SU-DHL-6 (cell line): ENCODE measurements around the gene ECHS1.
A peak's percentile ranks its signal among the peaks of the same experiment; 100 is the strongest.
"Not testable (repeated sequence)": the region's sequence is repeated elsewhere in the genome, so short reads cannot be mapped to it uniquely, and the experiment has no call there.

Source experiments
- H2AFZ ChIP-seq: fragments of 200-600 bp; sonication (generic); 2 replicates; pipeline ENCODE4 v1.6.1; 2014; ENCODE audit warnings: low read depth, mild to moderate bottlenecking, moderate library complexity, mixed read lengths, antibody characterized with exemption, low read length; ENCODE audit not compliant: severe bottlenecking
- H3F3A ChIP-seq: fragments of 200-600 bp; shearing (Covaris generic); 2 replicates; pipeline ENCODE4 v1.6.0; 2016; ENCODE audit warnings: antibody characterized with exemption, mild to moderate bottlenecking; ENCODE audit not compliant: insufficient read depth
- H3K27ac ChIP-seq: fragments of 200-600 bp; sonication (generic); 2 replicates; pipeline ENCODE4 v1.5.1; 2016; ENCODE audit warnings: low read depth, mild to moderate bottlenecking, low read length, moderate library complexity, mixed read lengths
- H3K27me3 ChIP-seq: fragments of 200-600 bp; sonication (generic), shearing (Covaris generic); 2 replicates; pipeline ENCODE4 v1.6.0; 2014; ENCODE audit warnings: mild to moderate bottlenecking, low read length
- H3K36me3 ChIP-seq: fragments of 200-600 bp; sonication (generic); 2 replicates; pipeline ENCODE4 v1.6.1; 2014; ENCODE audit warnings: mild to moderate bottlenecking, low read length, mixed read lengths
- H3K4me2 ChIP-seq: fragments of 300-600, 200-600 bp; shearing (Covaris generic), sonication (generic); 2 replicates; pipeline ENCODE4 v1.6.0; 2014; ENCODE audit warnings: low read length, low read depth, mild to moderate bottlenecking; ENCODE audit not compliant: poor library complexity, severe bottlenecking
- H3K4me3 ChIP-seq: fragments of 200-600 bp; sonication (generic); 2 replicates; pipeline ENCODE4 v1.5.1; 2014; ENCODE audit warnings: antibody characterized with exemption, low read length, mild to moderate bottlenecking, mixed read lengths; ENCODE audit not compliant: insufficient read depth, poor library complexity, severe bottlenecking
- H3K79me2 ChIP-seq: fragments of 200-600 bp; sonication (generic); 2 replicates; pipeline ENCODE4 v1.6.1; 2014; ENCODE audit warnings: mild to moderate bottlenecking, low read length, moderate library complexity; ENCODE audit not compliant: insufficient read depth
- H3K9ac ChIP-seq: fragments of 200-600 bp; sonication (generic); 2 replicates; pipeline ENCODE4 v1.7.0; 2014; ENCODE audit warnings: mild to moderate bottlenecking, low read length
- H3K9me2 ChIP-seq: fragments of 200-600 bp; sonication (generic); replicated peaks from 2 replicates; pipeline ENCODE4 v1.6.1; 2014; ENCODE audit warnings: low read length; ENCODE audit not compliant: insufficient read depth
- H3K9me3 ChIP-seq: fragments of 200-600 bp; sonication (generic); 2 replicates; pipeline ENCODE4 v1.6.1; 2014; ENCODE audit warnings: low read length, mixed read lengths; ENCODE audit not compliant: insufficient read depth
- H4K20me1 ChIP-seq: fragments of 200-600 bp; sonication (generic); 2 replicates; pipeline ENCODE4 v1.6.1; 2014; ENCODE audit warnings: low read depth, mild to moderate bottlenecking, antibody characterized with exemption, low read length, moderate library complexity, mixed read lengths
- EZH2phosphoT487 ChIP-seq: fragments of 200-600 bp; sonication (generic), shearing (Covaris generic); conservative IDR thresholded peaks from 2 replicates; pipeline ENCODE4 v1.6.1; 2018; ENCODE audit warnings: mild to moderate bottlenecking, antibody characterized with exemption, low read length, moderate library complexity, mixed read lengths
- TF ChIP-seq, protein P1 (sequence below): fragments of 200-600 bp; sonication (generic); IDR thresholded peaks from one replicate; pipeline ENCODE4 v1.5.1; 2017; ENCODE audit warnings: antibody characterized with exemption, mild to moderate bottlenecking, low read length, moderate library complexity; ENCODE audit not compliant: insufficient read depth, poor library complexity, severe bottlenecking

ECHS1 gene

DNA sequence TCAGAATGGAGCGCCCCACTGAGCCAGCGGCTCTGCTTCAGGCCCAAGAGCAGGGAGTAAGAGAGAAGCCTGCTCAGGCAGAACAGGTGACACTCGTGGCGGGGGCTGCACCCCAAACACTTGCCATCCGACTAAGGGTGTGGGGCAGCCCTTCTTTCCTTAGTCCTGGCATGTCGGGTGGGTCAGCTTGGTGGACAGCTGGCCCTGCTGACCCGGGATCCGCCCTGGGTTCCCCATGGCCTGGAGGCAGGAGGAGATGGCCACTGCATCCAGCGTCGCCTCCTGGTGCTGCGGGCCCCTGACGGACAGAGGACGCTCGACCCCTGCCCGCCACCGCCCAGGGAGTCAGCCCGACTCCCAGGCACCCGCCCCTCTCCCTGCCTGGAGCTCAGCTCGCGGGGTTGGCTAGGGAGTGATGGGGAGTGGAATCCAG lies 4.7 kb upstream of the ECHS1 start:
- Histone ChIP-seq H3K79me2 (no peaks in the 10 kb centered on the region), H4K20me1 (no peaks in the 10 kb centered on the region), H3K9ac (peak overlapping the region; percentile 64), H3K9me3 (no peaks in the 10 kb centered on the region), H3K4me3 (peak overlapping the region; percentile 76), H3K9me2 (no peaks in the 10 kb centered on the region), H3K27me3 (no peaks in the 10 kb centered on the region), H3K36me3 (no peaks in the 10 kb centered on the region), H2AFZ (peak overlapping the region; percentile 98), H3F3A (peaks cover 5% of the 10 kb centered on the region), H3K27ac (no peak overlapping the region), H3K4me2 (peak overlapping the region; percentile 96)
- no peak for TF ChIP-seq EZH2phosphoT487
- TF ChIP-seq, protein P1, sequence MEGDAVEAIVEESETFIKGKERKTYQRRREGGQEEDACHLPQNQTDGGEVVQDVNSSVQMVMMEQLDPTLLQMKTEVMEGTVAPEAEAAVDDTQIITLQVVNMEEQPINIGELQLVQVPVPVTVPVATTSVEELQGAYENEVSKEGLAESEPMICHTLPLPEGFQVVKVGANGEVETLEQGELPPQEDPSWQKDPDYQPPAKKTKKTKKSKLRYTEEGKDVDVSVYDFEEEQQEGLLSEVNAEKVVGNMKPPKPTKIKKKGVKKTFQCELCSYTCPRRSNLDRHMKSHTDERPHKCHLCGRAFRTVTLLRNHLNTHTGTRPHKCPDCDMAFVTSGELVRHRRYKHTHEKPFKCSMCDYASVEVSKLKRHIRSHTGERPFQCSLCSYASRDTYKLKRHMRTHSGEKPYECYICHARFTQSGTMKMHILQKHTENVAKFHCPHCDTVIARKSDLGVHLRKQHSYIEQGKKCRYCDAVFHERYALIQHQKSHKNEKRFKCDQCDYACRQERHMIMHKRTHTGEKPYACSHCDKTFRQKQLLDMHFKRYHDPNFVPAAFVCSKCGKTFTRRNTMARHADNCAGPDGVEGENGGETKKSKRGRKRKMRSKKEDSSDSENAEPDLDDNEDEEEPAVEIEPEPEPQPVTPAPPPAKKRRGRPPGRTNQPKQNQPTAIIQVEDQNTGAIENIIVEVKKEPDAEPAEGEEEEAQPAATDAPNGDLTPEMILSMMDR: no peak

DNA sequence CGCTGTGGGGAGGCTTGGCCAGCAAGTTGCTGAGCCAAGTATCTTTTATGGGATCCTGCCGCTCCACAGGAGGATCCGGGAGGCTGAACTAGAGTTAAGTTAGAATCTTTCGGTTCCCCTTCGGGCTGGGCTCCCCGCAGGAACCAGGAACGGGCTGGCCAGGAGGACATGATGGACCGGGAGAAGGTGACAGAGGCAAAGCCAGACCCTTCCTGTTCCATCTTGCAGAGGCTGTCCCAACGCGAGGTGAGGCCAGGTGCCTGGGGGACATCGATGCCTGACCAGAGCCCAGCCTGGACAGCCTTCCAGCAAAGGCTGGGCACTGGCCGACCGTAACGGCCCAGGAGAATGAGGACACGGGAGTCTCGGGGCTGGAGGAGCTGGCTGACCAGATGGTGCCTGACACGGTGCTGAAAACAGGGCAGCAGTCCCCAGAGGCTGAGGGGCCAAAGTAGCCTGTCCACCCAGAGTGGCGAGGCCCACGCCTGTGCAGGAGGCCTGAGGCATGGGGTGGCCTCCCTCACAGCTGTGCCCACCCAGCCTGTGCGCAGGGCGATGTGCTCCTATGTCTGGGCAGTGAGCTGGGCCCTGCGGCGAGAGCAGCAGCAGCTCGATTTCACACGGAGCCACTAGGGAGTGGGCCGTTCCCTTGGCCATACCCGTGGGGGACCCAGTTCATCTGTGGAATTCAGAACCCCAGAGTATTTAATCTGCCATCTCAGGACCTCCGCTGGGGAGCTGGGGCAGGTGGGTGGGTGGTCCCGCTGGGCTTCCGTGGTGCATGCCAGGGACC lies 4.1 kb upstream of the ECHS1 start:
- Histone ChIP-seq H3K27me3 (no peaks in the 10 kb centered on the region), H3K27ac (no peak overlapping the region), H3K9me2 (no peaks in the 10 kb centered on the region), H3K9me3 (no peaks in the 10 kb centered on the region), H3K36me3 (no peaks in the 10 kb centered on the region), H4K20me1 (no peaks in the 10 kb centered on the region), H3K9ac (no peak overlapping the region), H3F3A (peaks cover 5% of the 10 kb centered on the region), H3K4me2 (no peak overlapping the region), H2AFZ (no peak overlapping the region), H3K79me2 (no peaks in the 10 kb centered on the region), H3K4me3 (no peak overlapping the region)
- no peak for TF ChIP-seq EZH2phosphoT487
- TF ChIP-seq, protein P1: no peak

DNA sequence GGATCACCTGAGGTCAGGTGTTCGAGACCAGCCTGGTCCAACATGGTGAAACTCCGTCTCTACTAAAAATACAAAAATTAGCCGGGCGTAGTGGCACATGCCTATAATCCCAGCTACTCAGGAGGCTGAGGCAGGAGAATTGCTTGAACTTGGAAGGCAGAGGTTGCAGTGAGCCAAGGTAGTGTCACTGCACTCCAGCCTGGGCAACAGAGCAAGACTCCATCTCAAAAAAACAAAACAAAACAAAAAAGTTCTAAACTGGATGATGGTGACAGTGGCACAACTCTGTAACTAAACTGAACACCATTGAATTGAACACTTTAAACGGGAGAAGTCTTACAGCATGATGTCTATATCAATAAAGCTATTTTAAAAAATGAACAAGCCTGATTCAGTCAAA lies 3.0 kb upstream of the ECHS1 start:
- not testable (repeated sequence) for H2AFZ ChIP-seq, H3K9ac ChIP-seq, H3F3A ChIP-seq, H3K4me3 ChIP-seq, H3K27me3 ChIP-seq, H3K9me2 ChIP-seq, H3K27ac ChIP-seq, H3K36me3 ChIP-seq, H4K20me1 ChIP-seq, H3K4me2 ChIP-seq, H3K79me2 ChIP-seq, H3K9me3 ChIP-seq

DNA sequence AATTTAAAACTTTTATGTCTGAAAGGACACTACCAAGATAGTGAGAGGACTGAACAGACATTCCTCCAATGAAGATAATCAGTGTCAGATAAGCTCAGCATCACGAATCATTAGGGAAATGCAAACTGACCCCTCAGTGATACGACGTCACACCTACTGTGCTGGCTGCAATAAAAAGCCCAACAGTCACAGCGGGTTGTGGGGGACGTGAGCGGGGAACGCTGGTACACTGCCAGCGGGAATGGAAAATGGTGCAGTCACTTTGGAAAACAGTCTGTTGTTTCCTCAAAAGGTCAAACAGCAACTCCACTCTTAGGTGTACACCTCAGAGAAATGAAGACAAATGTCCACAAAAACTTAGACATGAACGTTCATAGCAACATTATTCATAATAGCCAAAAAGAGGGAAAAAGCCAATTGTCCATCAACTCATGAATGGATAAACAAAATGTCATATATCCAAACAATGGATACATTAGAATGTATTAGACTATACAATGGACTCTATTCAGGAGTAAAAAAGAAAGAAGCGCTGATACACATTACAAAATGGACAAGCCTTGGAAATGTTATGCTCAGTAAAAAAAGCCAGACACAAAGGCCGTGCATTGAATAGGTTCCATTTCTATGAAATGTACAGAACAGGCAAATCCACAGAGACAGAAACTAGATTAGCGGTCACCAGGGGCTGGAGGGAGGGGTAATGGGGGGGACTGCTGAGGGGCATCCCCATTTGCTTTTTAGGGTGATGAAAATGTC lies 2.4 kb upstream of the ECHS1 start:
- H4K20me1 ChIP-seq: no peaks in the 10 kb centered on the region
- no peaks in the 10 kb centered on the region for H3K79me2 ChIP-seq
- H3K27me3 ChIP-seq: no peaks in the 10 kb centered on the region
- peaks cover 5% of the 10 kb centered on the region for H3F3A ChIP-seq
- H3K9ac ChIP-seq: no peak overlapping the region
- H3K4me2 ChIP-seq: no peak overlapping the region
- H3K4me3 ChIP-seq: no peak overlapping the region
- no peaks in the 10 kb centered on the region for H3K36me3 ChIP-seq
- H3K9me2 ChIP-seq: no peaks in the 10 kb centered on the region
- no peak overlapping the region for H3K27ac ChIP-seq
- no peak overlapping the region for H2AFZ ChIP-seq
- H3K9me3 ChIP-seq: no peaks in the 10 kb centered on the region
- TF ChIP-seq, protein P1: no peak
- no peak for TF ChIP-seq EZH2phosphoT487
